GM12878 (cell line): ENCODE measurements around the gene NEK7. TPM values are rescaled to one million over a fixed set of nuclear protein-coding genes. Genes with fewer than 3 reads are reported as not detected.

Source experiments
- ATAC-seq: fragments of 200-7000 bp; cut with Tn5 transposase; 3 replicates; pipeline ENCODE4 v1.9.1; 2020; ENCODE audit warnings: mild to moderate bottlenecking, moderate library complexity
- BruUV-seq: library from RNA; stranded (reverse); fragments of 400-500 nt; replicated peaks from 2 replicates; lab custom pipeline; 2021; lab: Mats Ljungman, UMichigan
- CTCF ChIA-PET: fragments of 300-600 bp; sonication (Branson Sonifier 250); formaldehyde crosslinking; extraction: SDS; loops from one replicate; lab custom pipeline; 2021; ENCODE audit warnings: inconsistent platforms; lab: Yijun Ruan, JAX
- POLR2A ChIA-PET: fragments of 350-600 bp; formaldehyde crosslinking; extraction: SDS; loops from one replicate; lab custom pipeline; 2021; ENCODE audit warnings: inconsistent platforms; lab: Charles Lee
- RAD21 ChIA-PET: fragments of 300-600 bp; sonication (Branson Sonifier 250); formaldehyde crosslinking; loops from one replicate; lab custom pipeline; 2023; ENCODE audit warnings: antibody characterized with exemption; ENCODE audit not compliant: unreplicated experiment; lab: Charles Lee
- SMC1A ChIA-PET: fragments of 300-600 bp; sonication (Branson Sonifier 250); formaldehyde crosslinking; loops from one replicate; lab custom pipeline; 2023; ENCODE audit not compliant: unreplicated experiment, uncharacterized antibody; lab: Charles Lee
- DNase-seq: peaks from one replicate; pipeline ENCODE4 v3.0.0-alpha.2; 2011; ENCODE audit warnings: low read depth, low spot score
- FAIRE-seq: peaks from 3 replicates; lab custom pipeline; 2011; peaks lifted over from hg19 to GRCh38; lab: Jason Lieb, UNC
- H2AFZ ChIP-seq: 2 replicates; pipeline ENCODE4 v1.6.0; 2011; ENCODE audit warnings: low read depth, low read length, control low read depth; ENCODE audit not compliant: control insufficient read depth
- H3K27ac ChIP-seq: 2 replicates; pipeline ENCODE4 v1.5.1; 2011; ENCODE audit warnings: control low read depth; ENCODE audit not compliant: control insufficient read depth, insufficient read depth
- H3K27me3 ChIP-seq, 2 experiments: replicated peaks in 1 of 2; 2 replicates each; pipeline versions ENCODE4 v1.6.0 to v1.6.1; 2011; ENCODE audit warnings: low read length in 1 of 2; ENCODE audit not compliant: control insufficient read depth in 2 of 2, insufficient read depth in 2 of 2
- H3K36me3 ChIP-seq, 2 experiments: 2 replicates each; pipeline ENCODE4 v1.5.1; 2011; ENCODE audit warnings: low read length in 1 of 2; ENCODE audit not compliant: control insufficient read depth in 2 of 2, insufficient read depth in 2 of 2
- H3K4me1 ChIP-seq: 2 replicates; pipeline ENCODE4 v1.6.1; 2011; ENCODE audit warnings: mild to moderate bottlenecking, low read length, moderate library complexity, mixed read lengths; ENCODE audit not compliant: control insufficient read depth, insufficient read depth
- H3K4me2 ChIP-seq: 2 replicates; pipeline ENCODE4 v1.6.0; 2011; ENCODE audit warnings: control low read depth; ENCODE audit not compliant: control insufficient read depth, insufficient read depth
- H3K4me3 ChIP-seq: fragments of 200-600 bp; sonication (generic); 2 replicates; pipeline ENCODE4 v1.5.1; 2016
- H3K79me2 ChIP-seq: 2 replicates; pipeline ENCODE4 v1.6.0; 2011; ENCODE audit warnings: low read length; ENCODE audit not compliant: control insufficient read depth, insufficient read depth
- H3K9ac ChIP-seq: 2 replicates; pipeline ENCODE4 v1.8.0; 2011; ENCODE audit warnings: low read length, control low read depth, mixed read lengths; ENCODE audit not compliant: control insufficient read depth, insufficient read depth
- H3K9me3 ChIP-seq: replicated peaks from 3 replicates; pipeline ENCODE4 v1.5.1; 2011; ENCODE audit warnings: mild to moderate bottlenecking, low read length; ENCODE audit not compliant: control insufficient read depth, insufficient read depth
- H4K20me1 ChIP-seq: 2 replicates; pipeline ENCODE4 v1.6.0; 2011; ENCODE audit not compliant: control insufficient read depth, insufficient read depth
- EED ChIP-seq: sonication (generic); IDR thresholded peaks from 2 replicates; pipeline ENCODE4 v1.6.1; 2016; ENCODE audit warnings: antibody characterized with exemption, low read depth
- EGR1 ChIP-seq, 2 experiments: IDR thresholded peaks; 1 replicate in 1 of 2; 2 replicates in 1 of 2; pipeline ENCODE4 v1.6.1; 2011 to 2012; ENCODE audit warnings: low read depth in 2 of 2, low read length in 2 of 2, borderline replicate concordance in 1 of 2, mild to moderate bottlenecking in 1 of 2, moderate library complexity in 1 of 2
- ELK1 ChIP-seq: IDR thresholded peaks from 2 replicates; pipeline ENCODE4 v1.6.1; 2012; ENCODE audit warnings: low read depth, low read length, improper control_type of control experiment
- HDAC6 ChIP-seq: fragments of 200-600 bp; sonication (generic); IDR thresholded peaks from one replicate; pipeline ENCODE4 v1.8.0; 2017; ENCODE audit warnings: antibody characterized with exemption; ENCODE audit not compliant: unreplicated experiment
- KLF5 ChIP-seq: fragments of 450-650 bp; IDR thresholded peaks from 2 replicates; pipeline ENCODE4 v1.6.1; 2014; ENCODE audit warnings: mild to moderate bottlenecking; ENCODE audit not compliant: partially characterized antibody
- MEF2A ChIP-seq: IDR thresholded peaks from 2 replicates; pipeline ENCODE4 v1.6.1; 2011; ENCODE audit warnings: low read depth, mild to moderate bottlenecking, low read length, moderate library complexity; ENCODE audit not compliant: insufficient read depth
- MTA2 ChIP-seq: fragments of 450-650 bp; IDR thresholded peaks from 2 replicates; pipeline ENCODE4 v1.6.1; 2016; ENCODE audit warnings: low read depth, mild to moderate bottlenecking, moderate library complexity
- NBN ChIP-seq: fragments of 450-650 bp; IDR thresholded peaks from 2 replicates; pipeline ENCODE4 v1.6.1; 2016
- NFXL1 ChIP-seq: fragments of 450-650 bp; IDR thresholded peaks from 2 replicates; pipeline ENCODE4 v1.6.1; 2017; ENCODE audit warnings: antibody characterized with exemption, mild to moderate bottlenecking, borderline replicate concordance
- PML ChIP-seq: IDR thresholded peaks from 2 replicates; pipeline ENCODE4 v1.6.1; 2012; ENCODE audit warnings: low read length, inconsistent platforms
- RBBP5 ChIP-seq: fragments of 200-600 bp; sonication (generic); conservative IDR thresholded peaks from 2 replicates; pipeline ENCODE4 v1.6.1; 2016
- RELA ChIP-seq: fragments of 450-650 bp; IDR thresholded peaks from 2 replicates; pipeline ENCODE4 v1.8.0; 2014; ENCODE audit warnings: borderline replicate concordance; ENCODE audit not compliant: partially characterized antibody
- RELB ChIP-seq: fragments of 450-650 bp; IDR thresholded peaks from 2 replicates; pipeline ENCODE4 v1.6.1; 2017; ENCODE audit warnings: low read depth, mild to moderate bottlenecking, moderate library complexity
- SUPT20H ChIP-seq: IDR thresholded peaks from 2 replicates; pipeline ENCODE4 v1.6.1; 2011; ENCODE audit warnings: low read depth, mild to moderate bottlenecking, low read length, moderate library complexity, borderline replicate concordance; ENCODE audit not compliant: control insufficient read depth
- TCF7 ChIP-seq: IDR thresholded peaks from 2 replicates; pipeline ENCODE4 v1.6.1; 2014; ENCODE audit warnings: antibody characterized with exemption, borderline replicate concordance
- WRNIP1 ChIP-seq: IDR thresholded peaks from 2 replicates; pipeline ENCODE4 v1.6.1; 2011; ENCODE audit warnings: low read depth, low read length, improper control_type of control experiment, borderline replicate concordance
- WGBS: methylation state at CpG from one replicate; pipeline ENCODE4 v1.1.6; 2016; ENCODE audit warnings: low lambda C conversion rate; ENCODE audit not compliant: insufficient replicate concordance, insufficient coverage; ENCODE audit errors: missing lambda C conversion rate; 5-methylcytosine and 5-hydroxymethylcytosine counted together
- in situ Hi-C: fragments of 300-500 bp; cut with MboI; formaldehyde crosslinking; loops from 9 replicates; pipeline ENCODE4 v1.14.3; 2018; ENCODE audit warnings: mixed read lengths
- intact Hi-C: fragments of 100-400 bp; cut with micrococcal nuclease; formaldehyde crosslinking; loops from one replicate; pipeline ENCODE4 v1.14.2; 2022; ENCODE audit not compliant: unreplicated experiment
- polyA plus RNA-seq, 11 experiments: library from polyadenylated mRNA; depleted of rRNA in 4 of 11; unstranded in 6 of 11; stranded (reverse) in 5 of 11; fragments of >200 nt; fragmentation: Nextera tagmentation in 4 of 11; fragmentation: Illumina TruSeq in 1 of 11; extraction: Ambion mirVana in 4 of 11; extraction: Trizol in 1 of 11; gene quantifications; 1 replicate in 1 of 11; 2 replicates in 10 of 11; pipeline versions ENCODE4 v1.2.1 to v1.2.3, GENCODE V29; 2011 to 2016; ENCODE audit warnings: inconsistent platforms in 2 of 11, missing spikeins in 2 of 11, low read depth in 1 of 11
- total RNA-seq, 4 experiments: library from RNA; depleted of rRNA in 3 of 4; stranded (reverse); fragments of >200 nt in 3 of 4; fragmentation: Illumina TruSeq in 1 of 4; extraction: Trizol in 1 of 4; gene quantifications; 2 replicates each; pipeline versions ENCODE4 v1.2.1 to v1.2.3, GENCODE V29; 2013 to 2021
- TF ChIP-seq, protein P1 (sequence below): fragments of 450-650 bp; formaldehyde crosslinking; IDR thresholded peaks from 2 replicates; pipeline ENCODE4 v1.5.0; 2022; ENCODE audit warnings: mild to moderate bottlenecking, missing genetic modification characterization

Gene NEK7
- total and polyA plus RNA-seq, 10 of the 15 experiments (the other 5 are each of a cell fraction or from before 2014, with no cell fraction given) = 9.4 to 77.7 (median 24.0) TPM

DNA sequence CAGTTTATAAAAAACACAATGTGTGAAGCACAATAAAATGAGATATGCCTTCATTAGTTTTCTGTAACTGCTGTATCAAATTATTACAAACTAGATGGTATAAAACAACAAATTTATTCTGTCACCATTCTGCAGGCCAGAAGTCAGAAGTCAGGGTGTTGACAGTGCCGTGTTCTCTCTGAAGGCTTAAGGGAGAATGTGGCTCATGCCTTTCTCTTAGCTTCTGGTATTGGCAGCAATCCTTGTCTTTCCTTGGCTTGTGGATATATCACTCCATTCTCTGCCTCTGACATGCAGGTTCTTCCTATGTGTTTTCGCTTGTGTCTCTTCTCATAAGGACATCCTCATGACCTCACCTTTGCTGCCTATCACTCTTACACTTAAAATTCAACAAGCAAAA lies 10.1 kb downstream of the NEK7 start:
- peaks cover 89% of the 10 kb centered on the region for H3K79me2 ChIP-seq
- peak overlapping the region; percentile 59 for H3K27ac ChIP-seq
- H3K27me3 ChIP-seq = no peaks in the 10 kb centered on the region
- ChIA-PET SMC1A (interaction anchor here (0.7 to 6.1 kb wide), 10 partner anchors 8 to 515 kb away, joined by 3 to 44 read pairs (median 6); partner anchors contain the start of gene NEK7), RAD21 (interaction anchor here (0.6 to 2.2 kb wide), 15 partner anchors 7 to 490 kb away, joined by 3 to 15 read pairs (median 5); partner anchors contain the start of gene NEK7), POLR2A (interaction anchor here (0.6 to 3.4 kb wide), 4 partner anchors 8 to 489 kb away, joined by 3 to 17 read pairs (median 7); no protein-coding TSS in a partner anchor), CTCF (interaction anchor here (0.9 to 3.4 kb wide), 4 partner anchors 8 to 30 kb away, joined by 3 to 18 read pairs (median 6); partner anchors contain the start of gene NEK7)
- intact Hi-C loops (no loop called here), in situ Hi-C loops (loop anchor here (10.0 kb wide), 1 partner anchor 508 kb away; no protein-coding TSS in a partner anchor)
- WGBS = 100% methylated on average over 2 of the region's 2 CpGs
- no peak for TF ChIP-seq NFXL1
- no peak for TF ChIP-seq MEF2A
- TF ChIP-seq RELA = no peak
- no peak for TF ChIP-seq SUPT20H
- no peak for TF ChIP-seq WRNIP1
- no peak for TF ChIP-seq HDAC6
- TF ChIP-seq MTA2 = no peak
- TF ChIP-seq, protein P1, sequence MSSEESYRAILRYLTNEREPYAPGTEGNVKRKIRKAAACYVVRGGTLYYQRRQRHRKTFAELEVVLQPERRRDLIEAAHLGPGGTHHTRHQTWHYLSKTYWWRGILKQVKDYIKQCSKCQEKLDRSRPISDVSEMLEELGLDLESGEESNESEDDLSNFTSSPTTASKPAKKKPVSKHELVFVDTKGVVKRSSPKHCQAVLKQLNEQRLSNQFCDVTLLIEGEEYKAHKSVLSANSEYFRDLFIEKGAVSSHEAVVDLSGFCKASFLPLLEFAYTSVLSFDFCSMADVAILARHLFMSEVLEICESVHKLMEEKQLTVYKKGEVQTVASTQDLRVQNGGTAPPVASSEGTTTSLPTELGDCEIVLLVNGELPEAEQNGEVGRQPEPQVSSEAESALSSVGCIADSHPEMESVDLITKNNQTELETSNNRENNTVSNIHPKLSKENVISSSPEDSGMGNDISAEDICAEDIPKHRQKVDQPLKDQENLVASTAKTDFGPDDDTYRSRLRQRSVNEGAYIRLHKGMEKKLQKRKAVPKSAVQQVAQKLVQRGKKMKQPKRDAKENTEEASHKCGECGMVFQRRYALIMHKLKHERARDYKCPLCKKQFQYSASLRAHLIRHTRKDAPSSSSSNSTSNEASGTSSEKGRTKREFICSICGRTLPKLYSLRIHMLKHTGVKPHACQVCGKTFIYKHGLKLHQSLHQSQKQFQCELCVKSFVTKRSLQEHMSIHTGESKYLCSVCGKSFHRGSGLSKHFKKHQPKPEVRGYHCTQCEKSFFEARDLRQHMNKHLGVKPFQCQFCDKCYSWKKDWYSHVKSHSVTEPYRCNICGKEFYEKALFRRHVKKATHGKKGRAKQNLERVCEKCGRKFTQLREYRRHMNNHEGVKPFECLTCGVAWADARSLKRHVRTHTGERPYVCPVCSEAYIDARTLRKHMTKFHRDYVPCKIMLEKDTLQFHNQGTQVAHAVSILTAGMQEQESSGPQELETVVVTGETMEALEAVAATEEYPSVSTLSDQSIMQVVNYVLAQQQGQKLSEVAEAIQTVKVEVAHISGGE (CRISPR knock-in tag) = no peak
- TF ChIP-seq EED = no peak
- TF ChIP-seq ELK1 = no peak
- no peak for TF ChIP-seq EGR1 (IDR thresholded peaks at IDR 0.05; ENCODE audit: borderline replicate concordance in 1 of 2, low read depth in 2 of 2, low read length in 2 of 2)
- TF ChIP-seq RELB = no peak
- TF ChIP-seq PML = no peak
- TF ChIP-seq RBBP5 = no peak
- no peak for TF ChIP-seq NBN
- TF ChIP-seq KLF5 = no peak
- TF ChIP-seq TCF7 = no peak
- no peaks in the 10 kb centered on the region for H4K20me1 ChIP-seq
- no TSS peak for BruUV-seq
- H3K9ac ChIP-seq = no peak overlapping the region
- H2AFZ ChIP-seq = no peak overlapping the region
- peaks cover 53% of the 10 kb centered on the region for H3K4me1 ChIP-seq
- peak overlapping the region; percentile 27; the same call in 1 of the 2 replicates for H3K4me3 ChIP-seq
- no peaks in the 10 kb centered on the region; the same call in 2 of the 3 replicates for H3K9me3 ChIP-seq
- peak overlapping the region; percentile 84 for H3K4me2 ChIP-seq
- ATAC-seq = peak; percentile 1; the same call in 2 of the 3 replicates
- no peaks in the 10 kb centered on the region; a peak in 1 of 4 replicates for H3K36me3 ChIP-seq
- no peak for FAIRE-seq
- DNase-seq = no peak
